RKO (cell line): ENCODE data around the gene DEFB132.

Source experiments
- DNase-seq: peaks from one replicate; pipeline ENCODE4 v3.0.0-alpha.2; 2016; ENCODE audit warnings: low spot score

DEFB132 gene

GRCh38 chr20:297098-297924, 39.8 kb downstream of the DEFB132 start, which contains the start of gene ZCCHC3:
ZCCHC3 (plus strand) TSS chr20:297570; CDS start chr20:297587, 17 bp downstream.
- DNase-seq: peak; percentile 95

- peak; percentile 83 for DNase-seq
These were observed 40.6 kb downstream of the DEFB132 start for GRCh38 chr20:297925-298775.

DNA sequence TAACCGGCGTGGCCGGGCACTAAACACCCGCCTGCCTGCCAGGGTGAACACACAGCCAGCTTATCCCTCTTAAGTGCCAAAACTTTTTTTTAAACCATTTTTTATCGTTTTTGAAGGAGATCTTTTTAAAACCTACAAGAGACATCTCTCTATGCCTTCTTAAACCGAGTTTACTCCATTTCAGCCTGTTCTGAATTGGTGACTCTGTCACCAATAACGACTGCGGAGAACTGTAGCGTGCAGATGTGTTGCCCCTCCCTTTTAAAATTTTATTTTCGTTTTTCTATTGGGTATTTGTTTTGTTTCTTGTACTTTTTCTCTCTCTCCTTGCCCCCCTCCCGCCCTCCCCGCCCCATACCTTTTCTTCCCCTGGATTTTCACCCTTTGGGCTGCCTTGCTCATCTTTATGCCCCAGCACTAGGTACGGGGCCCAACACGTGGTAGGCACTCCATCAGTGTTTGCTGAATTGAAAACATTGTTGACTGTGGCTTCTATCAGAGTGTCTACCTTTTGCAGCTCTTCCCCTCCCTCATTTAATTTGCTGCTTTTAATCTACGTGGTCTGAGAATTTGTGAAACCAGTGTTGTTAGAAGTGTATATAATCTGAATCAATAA, 41.4 kb downstream of the DEFB132 start:
- DNase-seq: no peak

- DNase-seq: no peak
These were observed 42.9 kb downstream of the DEFB132 start for GRCh38 chr20:300345-300990.

DNA sequence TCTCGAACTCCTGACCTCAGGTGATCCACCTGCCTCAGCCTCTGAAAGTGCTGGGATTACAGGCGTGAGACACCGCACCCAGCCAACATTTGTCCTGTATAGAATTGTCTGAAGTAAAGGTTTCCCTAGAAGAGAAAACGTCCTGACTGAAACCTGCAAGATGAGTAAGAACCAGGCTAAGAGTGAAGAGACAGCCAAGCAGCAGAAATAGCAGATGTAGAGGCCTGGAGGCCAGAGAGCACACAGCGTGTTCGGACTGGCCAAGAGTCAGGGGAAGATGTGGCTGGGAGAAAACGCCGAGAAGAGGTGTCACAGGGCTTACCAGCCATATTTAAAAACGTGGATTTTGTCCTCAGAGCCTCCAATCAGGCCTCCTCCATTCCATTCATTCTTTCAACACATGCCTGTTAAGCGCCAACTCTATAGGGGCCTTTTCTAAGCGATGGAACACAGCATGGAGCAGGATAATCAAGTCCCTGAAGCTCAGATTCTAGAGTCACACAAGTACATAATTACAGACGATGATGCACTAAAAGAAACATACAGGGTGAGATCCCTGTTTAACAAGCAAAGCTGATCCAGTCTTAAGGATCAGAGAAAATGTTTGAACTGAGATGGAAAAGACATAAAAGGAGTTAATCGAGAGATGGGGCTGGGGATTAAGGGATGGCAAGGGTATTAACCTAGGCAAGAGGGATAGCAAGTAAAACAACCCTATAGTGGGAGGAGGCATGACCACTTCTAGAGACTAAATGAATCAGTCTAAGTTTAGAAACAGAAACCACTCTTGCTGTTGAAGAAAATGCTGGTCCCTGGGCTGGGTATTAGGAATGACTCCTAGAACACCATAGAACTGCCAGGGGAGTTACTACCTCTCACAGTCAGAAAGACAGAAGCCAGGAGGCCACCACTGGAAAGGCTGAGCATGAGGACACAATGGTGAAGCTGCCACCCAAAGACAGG, 44.6 kb downstream of the DEFB132 start:
- no peak for DNase-seq

GRCh38 chr20:305745-306144, 48.2 kb downstream of the DEFB132 start:
- no peak for DNase-seq

DNA sequence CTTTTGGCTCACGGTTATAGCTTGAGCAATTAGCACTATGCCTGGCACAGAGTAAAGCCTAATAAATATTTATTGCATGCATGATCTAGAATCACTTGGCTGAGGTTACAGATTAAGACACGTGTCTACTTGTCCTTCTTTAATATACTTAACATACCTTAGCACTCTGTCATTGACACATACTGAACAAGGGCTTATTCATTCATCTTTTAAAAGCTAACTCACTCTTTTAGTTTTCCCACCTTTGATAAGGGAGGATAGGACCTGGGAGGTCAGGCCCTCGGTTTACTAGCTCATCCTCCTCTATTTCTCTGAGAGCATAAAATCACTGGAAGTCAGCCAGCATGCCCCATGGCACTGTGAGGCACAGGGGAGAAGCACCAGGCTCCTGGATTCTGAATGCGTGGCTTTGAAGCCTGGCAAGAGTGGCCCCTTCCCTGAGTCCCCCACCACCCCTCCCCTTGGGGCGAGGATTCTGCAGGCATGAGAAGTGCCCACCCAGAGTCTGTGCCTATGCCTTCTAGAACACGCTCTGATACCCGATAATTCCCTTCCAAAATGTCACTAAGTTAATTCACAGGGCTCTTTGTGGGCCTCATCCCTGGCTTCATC, 51.0 kb downstream of the DEFB132 start:
- no peak for DNase-seq

DNA sequence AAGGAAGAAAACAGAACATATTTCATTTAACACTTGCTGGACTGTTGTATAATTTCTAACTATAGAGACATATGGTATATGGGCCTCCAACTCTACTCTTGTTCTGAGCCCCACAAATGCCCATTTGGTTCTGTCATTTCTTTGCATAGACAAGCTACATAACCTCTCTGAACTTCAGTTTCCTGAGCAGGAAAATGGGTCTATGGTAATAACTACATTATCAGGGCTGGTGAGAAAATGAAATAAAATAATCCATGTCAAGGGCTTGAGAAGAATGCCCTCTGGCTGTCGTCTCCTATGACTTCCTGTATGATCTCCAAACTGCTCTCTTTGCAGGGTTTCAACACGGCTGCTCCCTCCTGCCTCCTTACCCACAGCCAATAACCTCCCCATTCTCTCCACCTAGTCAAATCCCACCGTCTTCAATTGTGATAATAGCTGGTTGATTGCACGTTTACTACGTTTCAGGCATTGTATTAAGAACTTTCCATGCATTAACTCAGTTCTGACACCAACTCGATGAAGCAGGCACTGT, 51.8 kb downstream of the DEFB132 start:
- DNase-seq: no peak

- DNase-seq: no peak
These were observed 52.5 kb downstream of the DEFB132 start for GRCh38 chr20:309841-310644.

DNA sequence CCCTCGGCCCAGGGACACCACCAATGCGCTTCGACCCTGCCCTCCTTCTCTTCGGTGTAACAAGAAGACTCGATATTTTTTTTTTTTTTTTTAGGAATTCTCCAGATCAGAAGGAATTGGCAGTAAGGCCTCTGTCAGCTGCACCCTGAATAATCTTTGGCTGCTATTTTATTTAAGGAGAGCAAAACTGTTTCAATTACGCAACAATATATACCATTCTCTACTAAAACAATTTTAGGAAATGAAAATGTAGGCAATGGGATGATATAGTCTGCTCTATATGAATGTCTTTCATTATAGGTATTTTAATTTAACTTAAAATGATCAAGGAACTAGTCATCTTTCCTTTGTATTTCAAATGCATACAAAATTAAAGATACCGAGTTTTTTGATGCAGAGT, 53.1 kb downstream of the DEFB132 start:
- DNase-seq: no peak
